ENCODE data around the gene CELSR2. TPM values are rescaled to one million over a fixed set of nuclear protein-coding genes. Genes with fewer than 3 reads are reported as not detected.

Gene CELSR2
- total RNA-seq, 2 experiments from 2014 or later: 2.7 to 3.1 TPM

DNA sequence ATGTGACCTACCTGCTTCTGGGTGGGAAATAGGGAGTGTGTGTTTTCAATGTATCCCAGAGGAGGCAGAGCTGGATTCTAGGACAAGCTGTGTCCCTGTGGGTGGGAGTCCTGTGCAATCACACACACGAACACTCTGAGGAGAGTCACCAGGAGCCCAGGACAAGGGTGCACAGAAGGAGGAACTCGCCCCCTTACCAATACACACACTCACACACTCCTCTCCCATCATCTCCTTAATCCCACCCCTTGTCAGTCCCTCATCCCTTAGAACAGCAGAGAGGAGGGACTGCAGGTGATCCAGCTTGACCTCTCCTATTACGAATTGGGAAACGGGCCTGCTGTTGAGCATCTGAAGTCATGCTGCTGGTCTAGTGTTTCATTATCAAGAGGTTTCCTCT lies 65.9 kb downstream of the CELSR2 start:
- DNase-seq (no peak), ATAC-seq (no peak)
- POLR2A ChIA-PET: no interaction called here
- Mint-ChIP-seq H3K36me3 (ENCODE audit: low read depth) (no peaks in the 10 kb centered on the region), H3K4me1 (ENCODE audit: low read depth) (no peaks in the 10 kb centered on the region), H3K9me3 (no peaks in the 10 kb centered on the region), H3K4me3 (no peak overlapping the region), H3K27ac (no peak overlapping the region), H3K27me3 (no peaks in the 10 kb centered on the region)
- TF ChIP-seq, protein P1, sequence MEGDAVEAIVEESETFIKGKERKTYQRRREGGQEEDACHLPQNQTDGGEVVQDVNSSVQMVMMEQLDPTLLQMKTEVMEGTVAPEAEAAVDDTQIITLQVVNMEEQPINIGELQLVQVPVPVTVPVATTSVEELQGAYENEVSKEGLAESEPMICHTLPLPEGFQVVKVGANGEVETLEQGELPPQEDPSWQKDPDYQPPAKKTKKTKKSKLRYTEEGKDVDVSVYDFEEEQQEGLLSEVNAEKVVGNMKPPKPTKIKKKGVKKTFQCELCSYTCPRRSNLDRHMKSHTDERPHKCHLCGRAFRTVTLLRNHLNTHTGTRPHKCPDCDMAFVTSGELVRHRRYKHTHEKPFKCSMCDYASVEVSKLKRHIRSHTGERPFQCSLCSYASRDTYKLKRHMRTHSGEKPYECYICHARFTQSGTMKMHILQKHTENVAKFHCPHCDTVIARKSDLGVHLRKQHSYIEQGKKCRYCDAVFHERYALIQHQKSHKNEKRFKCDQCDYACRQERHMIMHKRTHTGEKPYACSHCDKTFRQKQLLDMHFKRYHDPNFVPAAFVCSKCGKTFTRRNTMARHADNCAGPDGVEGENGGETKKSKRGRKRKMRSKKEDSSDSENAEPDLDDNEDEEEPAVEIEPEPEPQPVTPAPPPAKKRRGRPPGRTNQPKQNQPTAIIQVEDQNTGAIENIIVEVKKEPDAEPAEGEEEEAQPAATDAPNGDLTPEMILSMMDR (IDR thresholded peaks at IDR 0.05): no peak
- CTCF ChIA-PET: interaction anchor here (1.1 to 1.2 kb wide), 2 partner anchors 38 to 83 kb away, joined by 4 read pairs; no protein-coding TSS in a partner anchor
- intact Hi-C loops (cut with micrococcal nuclease): no loop called here

DNA sequence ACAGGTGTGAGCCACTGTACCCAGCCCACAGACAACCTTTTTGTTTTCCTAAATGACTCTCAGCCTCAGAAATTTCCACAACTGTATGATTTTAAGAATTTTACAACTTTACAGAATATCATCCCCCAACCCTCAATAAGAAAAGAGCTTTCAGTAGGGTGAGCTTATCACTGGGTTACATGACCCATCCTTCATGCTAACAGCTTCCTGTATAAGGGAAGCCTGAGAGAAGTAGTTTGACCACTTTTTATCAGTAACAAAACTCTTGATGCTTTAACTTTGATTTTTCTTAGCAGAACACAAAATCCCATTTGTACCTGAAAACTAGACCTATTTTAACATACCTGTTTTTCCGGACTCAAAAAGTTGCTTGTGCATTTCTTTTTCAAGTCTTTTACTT lies 67.2 kb downstream of the CELSR2 start:
- ChIA-PET POLR2A (no interaction called here), CTCF (interaction anchor here (0.7 to 1.2 kb wide), 2 partner anchors 39 to 60 kb away, joined by 3 to 4 read pairs; no protein-coding TSS in a partner anchor)
- H3K4me1 Mint-ChIP-seq (ENCODE audit: low read depth): no peaks in the 10 kb centered on the region
- no peak overlapping the region for H3K4me3 Mint-ChIP-seq
- DNase-seq: no peak
- intact Hi-C loops (cut with micrococcal nuclease): no loop called here
- no peak overlapping the region for H3K27ac Mint-ChIP-seq
- no peaks in the 10 kb centered on the region for H3K9me3 Mint-ChIP-seq
- H3K27me3 Mint-ChIP-seq: no peaks in the 10 kb centered on the region
- no peak for ATAC-seq
- TF ChIP-seq, protein P1 (IDR thresholded peaks at IDR 0.05): no peak
- no peaks in the 10 kb centered on the region for H3K36me3 Mint-ChIP-seq (ENCODE audit: low read depth)

DNA sequence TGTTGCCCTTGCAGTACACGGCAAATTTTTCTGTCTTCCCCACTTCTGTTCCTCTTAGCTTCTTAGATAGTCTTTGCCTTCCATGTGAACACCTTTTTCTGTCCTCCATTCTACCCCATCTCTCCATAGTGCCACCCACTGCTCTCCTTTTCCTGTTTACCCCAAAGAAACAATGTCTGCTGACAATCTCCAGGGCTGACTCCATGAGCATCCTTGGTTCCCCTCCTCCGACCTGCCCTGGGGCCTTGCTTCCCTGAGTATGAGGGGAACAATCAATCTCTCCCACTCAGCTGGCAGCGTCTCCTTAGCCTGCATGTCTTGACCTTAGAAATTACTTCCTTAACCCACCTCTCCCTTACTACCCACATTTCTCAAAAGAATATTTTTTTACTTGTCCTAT lies 69.8 kb downstream of the CELSR2 start:
- CTCF ChIA-PET: no interaction called here
- H3K4me1 Mint-ChIP-seq (ENCODE audit: low read depth): no peaks in the 10 kb centered on the region
- H3K4me3 Mint-ChIP-seq: no peak overlapping the region
- H3K27ac Mint-ChIP-seq: no peak overlapping the region
- TF ChIP-seq, protein P1 (IDR thresholded peaks at IDR 0.05): no peak
- ATAC-seq (no peak), DNase-seq (no peak)
- intact Hi-C loops (cut with micrococcal nuclease): no loop called here
- no peaks in the 10 kb centered on the region for H3K27me3 Mint-ChIP-seq
- no peaks in the 10 kb centered on the region for H3K36me3 Mint-ChIP-seq (ENCODE audit: low read depth)
- no peaks in the 10 kb centered on the region for H3K9me3 Mint-ChIP-seq
- POLR2A ChIA-PET: interaction anchor here (0.5 kb wide), 1 partner anchor 420 kb away, joined by 3 read pairs; no protein-coding TSS in a partner anchor

DNA sequence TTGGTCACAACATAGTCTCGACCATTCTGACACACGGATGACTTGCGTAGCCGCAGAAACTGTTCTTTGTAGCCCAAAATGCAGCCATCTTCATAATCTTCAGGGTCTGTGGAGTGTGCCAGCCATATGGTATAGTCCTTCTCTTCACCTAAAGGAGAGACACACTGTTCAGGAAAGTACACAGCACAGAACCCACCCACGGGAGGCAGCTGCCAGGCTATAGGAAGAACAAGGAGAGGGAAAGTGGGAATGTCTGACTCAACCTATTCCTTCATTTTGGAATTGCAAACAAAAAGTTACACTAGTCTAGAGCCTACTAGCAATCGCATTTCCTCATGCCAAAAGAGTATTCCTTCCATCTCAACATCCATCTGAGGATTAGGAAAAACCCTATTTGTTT lies 73.6 kb downstream of the CELSR2 start:
- Mint-ChIP-seq H3K27ac (no peak overlapping the region), H3K4me1 (ENCODE audit: low read depth) (no peaks in the 10 kb centered on the region), H3K36me3 (ENCODE audit: low read depth) (no peaks in the 10 kb centered on the region), H3K4me3 (no peak overlapping the region), H3K27me3 (no peaks in the 10 kb centered on the region), H3K9me3 (no peaks in the 10 kb centered on the region)
- CTCF ChIA-PET: interaction anchor here (1.2 kb wide), 1 partner anchor 45 kb away, joined by 4 read pairs; no protein-coding TSS in a partner anchor
- intact Hi-C loops (cut with micrococcal nuclease): no loop called here
- DNase-seq (no peak), ATAC-seq (no peak)
- TF ChIP-seq, protein P1 (IDR thresholded peaks at IDR 0.05): no peak
- POLR2A ChIA-PET: no interaction called here

Other genes with a start within 250 kb of the CELSR2 start
- gene WDR47, start 207.4 kb upstream of the CELSR2 start, total RNA-seq: 1 to 10 TPM; 7.2 to 8.4 TPM
- 10 to 100 TPM; 18.5 to 19.0 TPM for gene TAF13, start 173.5 kb upstream of the CELSR2 start, total RNA-seq
- gene TMEM167B, start 158.8 kb upstream of the CELSR2 start, total RNA-seq: 10 to 100 TPM; 21.8 to 23.4 TPM
- 1 to 10 TPM; 4.7 to 7.0 TPM for gene ELAPOR1, start 135.4 kb upstream of the CELSR2 start, total RNA-seq
- 100 to 1,000 TPM; 226 to 228 TPM for gene SARS1, start 35.6 kb upstream of the CELSR2 start, total RNA-seq
- 10 to 100 TPM; 12.9 to 14.0 TPM for gene PSRC1, start 33.6 kb downstream of the CELSR2 start, total RNA-seq
- not detected for gene MYBPHL, start 57.5 kb downstream of the CELSR2 start, total RNA-seq
- 1 to 10 TPM; 2.5 to 3.2 TPM for gene SORT1, start 148.4 kb downstream of the CELSR2 start, total RNA-seq
- 100 to 1,000 TPM; 192 to 210 TPM for gene PSMA5, start 176.9 kb downstream of the CELSR2 start, total RNA-seq
- not detected for gene SYPL2, start 217.0 kb downstream of the CELSR2 start, total RNA-seq
- gene ATXN7L2, start 234.4 kb downstream of the CELSR2 start, total RNA-seq: 10 to 100 TPM; 11.2 to 13.7 TPM
- 1 to 10 TPM; 7.0 to 9.5 TPM for gene CYB561D1, start 244.6 kb downstream of the CELSR2 start, total RNA-seq

Data from activated CD8-positive, alpha-beta T cell treated with anti-CD3 and anti-CD28 coated beads for 36 hours (primary cell).